Erythroblast (primary cell): Measurements from ENCODE around the gene FNTB.

Source experiments
- GATA1 ChIP-seq: IDR thresholded peaks from 2 replicates; pipeline ENCODE4 v1.6.1; 2011; ENCODE audit warnings: low read depth, mild to moderate bottlenecking, control low read depth, low read length, moderate library complexity
- POLR2A ChIP-seq: IDR thresholded peaks from 2 replicates; pipeline ENCODE4 v1.6.1; 2011; ENCODE audit warnings: mild to moderate bottlenecking, low read length

- TF ChIP-seq POLR2A (peak; percentile 53), GATA1 (peak; percentile 74)
These were observed 57.9 kb downstream of the FNTB start for GRCh38 chr14:65044596-65044959.
